Measurements from ENCODE around the gene CHD3. TPM values are rescaled to one million over a fixed set of nuclear protein-coding genes. Genes with fewer than 3 reads are reported as not detected.

Gene CHD3
- total and polyA plus RNA-seq, 10 of the 15 experiments (the other 5 are each of a cell fraction or from before 2014, with no cell fraction given): 1.4 to 86.8 (median 39.1) TPM

DNA sequence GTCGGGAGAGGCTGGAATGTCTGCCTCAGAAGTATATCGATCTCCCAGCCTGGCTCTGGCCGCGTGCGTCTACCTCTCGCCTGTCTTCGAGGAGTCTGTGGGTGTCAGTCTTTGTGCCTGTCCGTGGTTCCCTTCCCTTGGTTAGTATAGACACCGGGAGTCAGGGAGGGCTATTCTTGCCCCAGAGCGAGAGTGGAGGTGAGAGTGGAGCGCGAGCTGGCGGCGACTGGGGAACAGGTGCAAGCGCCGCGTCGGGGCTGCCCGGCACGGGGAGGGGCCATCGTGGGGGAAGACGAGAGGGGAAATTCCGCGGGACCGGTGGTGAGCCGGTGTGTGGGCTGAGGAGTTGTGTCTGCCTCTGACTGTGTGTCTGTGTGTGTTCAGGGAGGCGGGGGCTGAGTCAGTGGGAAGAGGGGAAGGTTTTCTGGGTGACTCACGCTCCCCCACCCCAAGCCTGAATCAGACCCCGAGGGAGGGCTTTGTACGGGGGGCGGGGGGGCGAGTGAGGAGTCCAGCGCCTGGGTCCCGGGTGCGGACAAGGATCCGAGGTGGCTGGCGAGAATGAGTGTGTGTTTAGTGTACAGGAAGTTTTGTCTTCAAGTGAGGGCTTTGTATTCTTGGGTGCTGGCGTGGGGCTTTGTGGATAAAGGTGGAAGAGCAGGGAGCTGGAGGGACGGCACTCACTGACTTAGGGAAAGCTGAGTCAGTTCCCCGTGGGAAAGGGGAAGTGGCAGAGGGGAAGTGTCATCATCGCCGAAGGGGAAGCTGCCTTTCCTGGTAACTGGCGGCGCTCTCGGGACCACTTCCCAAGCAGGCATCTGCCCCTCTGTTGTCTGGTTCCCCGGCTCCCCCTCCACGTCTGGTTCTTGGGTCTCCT lies 46.0 kb upstream of the CHD3 start (continued):
- TF ChIP-seq MYC (IDR thresholded peaks at IDR 0.05; ENCODE audit: insufficient read depth, insufficient read length, insufficient replicate concordance, low read length, severe bottlenecking) (no peak), EED (IDR thresholded peaks at IDR 0.05; ENCODE audit: low read depth) (peak; percentile 55), RELA (IDR thresholded peaks at IDR 0.05; ENCODE audit: borderline replicate concordance, partially characterized antibody) (peak; percentile 99), PRDM15 (CRISPR knock-in tag; IDR thresholded peaks at IDR 0.05) (no peak), NBN (IDR thresholded peaks at IDR 0.05) (peak; percentile 90), IRF4 (IDR thresholded peaks at IDR 0.05; ENCODE audit: low read depth, low read length) (peak; percentile 16; the same call in 1 of the 2 replicates), SUZ12 (IDR thresholded peaks at IDR 0.05; ENCODE audit: unreplicated experiment) (no peak), STAT3 (IDR thresholded peaks at IDR 0.05; ENCODE audit: low read depth, low read length) (no peak), FOS (IDR thresholded peaks at IDR 0.05; ENCODE audit: borderline replicate concordance, extremely low read depth, insufficient read length) (no peak), ESRRA (IDR thresholded peaks at IDR 0.05; ENCODE audit: low read length) (peak; percentile 70; the same call in 1 of the 2 replicates), CREB1 (IDR thresholded peaks at IDR 0.05; ENCODE audit: low read depth) (no peak)

Measured in GM12878 (cell line).